H1 (cell line): Measurements from ENCODE around the gene MGAT5B. TPM values are rescaled to one million over a fixed set of nuclear protein-coding genes. Genes with fewer than 3 reads are reported as not detected.

Experiments used
- BCL11A ChIP-seq, 2 experiments: IDR thresholded peaks; one replicate each; pipeline ENCODE4 v1.6.1; 2011; ENCODE audit warnings: low read depth in 2 of 2, low read length in 2 of 2, mild to moderate bottlenecking in 2 of 2
- CEBPB ChIP-seq: IDR thresholded peaks from 2 replicates; pipeline ENCODE4 v1.6.1; 2012; ENCODE audit warnings: low read depth, low read length
- KDM5A ChIP-seq: fragments of 200-600 bp; IDR thresholded peaks from 2 replicates; pipeline ENCODE4 v1.7.1; 2012; ENCODE audit warnings: mild to moderate bottlenecking, low read length, inconsistent platforms, mixed read lengths
- NANOG ChIP-seq: IDR thresholded peaks from 2 replicates; pipeline ENCODE4 v1.6.1; 2011; ENCODE audit warnings: low read length, low read depth, mild to moderate bottlenecking, inconsistent platforms; ENCODE audit not compliant: insufficient read depth, poor library complexity, severe bottlenecking
- SIN3A ChIP-seq, 2 experiments: IDR thresholded peaks in 1 of 2; conservative IDR thresholded peaks in 1 of 2; 2 replicates each; pipeline ENCODE4 v1.6.1; 2011 to 2012; ENCODE audit warnings: low read length in 2 of 2, improper control_type of control experiment in 1 of 2, low read depth in 1 of 2, mild to moderate bottlenecking in 1 of 2
- SIRT6 ChIP-seq: IDR thresholded peaks from one replicate; pipeline ENCODE4 v1.7.1; 2012; ENCODE audit warnings: low read length, inconsistent platforms
- SP1 ChIP-seq: IDR thresholded peaks from 2 replicates; pipeline ENCODE4 v1.6.1; 2011; ENCODE audit warnings: low read depth, low read length
- TBP ChIP-seq: IDR thresholded peaks from 2 replicates; pipeline ENCODE4 v1.6.1; 2011; ENCODE audit warnings: low read depth, low read length, improper control_type of control experiment
- polyA plus RNA-seq, 7 experiments: library from polyadenylated mRNA; depleted of rRNA in 3 of 7; stranded (reverse) in 5 of 7; unstranded in 2 of 7; fragments of >200 nt in 5 of 7; fragments of 200-250 nt in 2 of 7; gene quantifications; 1 replicate in 5 of 7; 2 replicates in 1 of 7; 4 replicates in 1 of 7; pipeline versions ENCODE4 v1.2.1 to v1.2.3, GENCODE V29; 2011 to 2013; ENCODE audit warnings: missing spikeins in 2 of 7, mixed read lengths in 2 of 7
- total RNA-seq: library from RNA; stranded (reverse); fragmentation: NEBNext Ultra II Directional; extraction: Animal tissue kit (Norgen Biotek cat#: 25700); gene quantifications from 2 replicates; pipeline ENCODE4 v1.2.1, GENCODE V29; 2021

MGAT5B gene
- total and polyA plus RNA-seq, 2 of the 8 experiments (the other 6 are each of a cell fraction or from before 2014, with no cell fraction given), result 7.9 to 8.2 TPM

DNA sequence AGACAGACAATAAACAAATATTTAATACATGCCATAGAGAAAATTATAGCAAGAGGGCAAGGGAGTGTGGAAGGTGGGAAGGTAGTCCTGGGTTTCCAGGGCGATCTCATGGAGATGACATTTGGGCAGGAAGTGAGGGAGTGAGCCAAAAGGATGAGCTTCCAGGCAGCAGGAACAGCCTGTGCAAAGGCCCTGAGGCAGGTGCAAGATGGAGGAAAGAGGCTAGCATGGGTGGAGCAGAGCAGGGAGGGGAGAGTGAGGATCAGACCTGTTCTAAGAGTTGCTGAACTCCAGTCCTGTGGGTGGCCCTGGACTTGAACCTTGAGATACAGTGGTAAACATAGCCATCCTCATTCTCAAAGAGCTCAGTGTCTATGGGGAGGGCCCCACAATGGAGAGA is 94.7 kb downstream of the MGAT5B start (continued):
- TF ChIP-seq SP1, result no peak
- no peak for TF ChIP-seq SIRT6
- no peak for TF ChIP-seq TBP
- TF ChIP-seq KDM5A, result no peak
- no peak for TF ChIP-seq CEBPB
- no peak for TF ChIP-seq NANOG
- TF ChIP-seq SIN3A (conservative IDR thresholded peaks at IDR 0.05 in 1 of 2, IDR thresholded peaks at IDR 0.05 in 1 of 2; ENCODE audit: low read depth in 1 of 2, low read length in 2 of 2), result no peak
- no peak for TF ChIP-seq BCL11A (IDR thresholded peaks at IDR 0.05; ENCODE audit: low read depth in 2 of 2, low read length in 2 of 2)
- TF ChIP-seq, all 59 proteins: peak for 0
